ENCODE measurements around the gene CCDC92B.
A peak's percentile ranks its signal among the peaks of the same experiment; 100 is the strongest.

CCDC92B gene

DNA sequence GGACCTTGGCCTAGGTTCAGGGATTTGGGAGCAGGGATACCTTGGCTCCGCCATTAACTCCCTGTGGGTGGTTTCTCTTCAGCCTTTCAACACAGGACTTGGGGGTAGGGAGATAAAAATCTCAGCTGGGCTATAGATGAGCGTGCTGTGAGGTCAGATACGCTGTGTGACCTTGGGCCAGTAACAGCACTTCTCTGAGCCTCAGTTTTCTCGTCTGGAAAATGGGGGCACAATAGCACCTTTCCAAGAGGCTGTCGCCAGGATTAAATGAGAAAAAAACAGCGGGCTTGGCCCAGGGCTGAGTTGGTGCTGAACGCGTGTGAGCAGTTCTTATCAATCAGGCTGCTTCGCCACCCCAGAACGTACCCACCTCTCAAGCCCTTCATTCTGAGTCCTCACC, 17.6 kb downstream of the CCDC92B start:
- Histone ChIP-seq H3K4me3 (ENCODE audit: low read length in 2 of 2) (no peak overlapping the region), H4K8ac (ENCODE audit: low read depth, low read length) (no peak overlapping the region)
- WGBS, 2 donors (ENCODE audit: extremely low coverage in 2 of 2, insufficient read length in 2 of 2, insufficient replicate concordance in 1 of 2), result no CpG with 5 or more reads among the region's 10 CpGs

DNA sequence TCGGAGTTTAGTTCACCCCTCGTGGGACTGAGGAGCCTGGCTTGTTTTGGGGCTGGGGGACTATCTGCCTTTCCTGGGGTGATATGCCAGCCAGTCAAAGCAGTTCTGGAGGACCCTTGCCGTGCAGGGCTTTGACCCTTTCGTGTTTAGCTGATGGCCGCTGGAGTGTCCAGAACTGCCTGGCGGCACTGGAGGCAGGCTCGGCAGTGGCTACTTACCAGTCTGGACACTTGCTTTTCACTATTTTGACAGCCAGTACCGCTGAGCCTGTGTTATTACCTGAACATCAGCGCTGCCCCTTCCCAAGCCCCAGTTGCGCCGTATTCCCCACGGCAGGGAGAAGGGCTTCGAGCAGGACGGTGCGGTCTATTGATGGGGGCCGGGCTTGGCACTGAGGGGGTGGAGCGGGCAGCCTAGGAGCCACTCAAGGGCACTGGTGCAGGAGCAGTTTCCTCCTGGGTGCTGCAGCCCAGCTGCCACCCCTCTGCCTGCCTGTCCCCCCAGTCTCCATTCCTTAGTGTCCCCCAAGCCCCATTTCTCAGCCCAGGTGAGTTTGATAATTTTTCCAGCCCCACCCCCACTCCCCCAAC, 18.6 kb downstream of the CCDC92B start:
- H3K4me1 ChIP-seq (ENCODE audit: control insufficient read depth in 2 of 2, insufficient read depth in 1 of 2, low read depth in 1 of 2, low read length in 2 of 2), result no peaks in the 10 kb centered on the region
- DNase-seq (ENCODE audit: low spot score), result no peak
- H3K14ac ChIP-seq (ENCODE audit: low read length), result peak overlapping the region; percentile 32
- no peak overlapping the region for H3K4ac ChIP-seq (ENCODE audit: low read length)
- H2BK15ac ChIP-seq (ENCODE audit: low read length), result peak overlapping the region; percentile 54
- no peak overlapping the region for H2AFZ ChIP-seq (ENCODE audit: low read length)
- no peaks in the 10 kb centered on the region for H3K36me3 ChIP-seq (replicated peaks in 1 of 2; ENCODE audit: control insufficient read depth in 2 of 2, insufficient read depth in 2 of 2, low read length in 2 of 2)
- no peak overlapping the region for H3K4me2 ChIP-seq (ENCODE audit: insufficient read depth, low read length, poor library complexity, severe bottlenecking)
- H3K27ac ChIP-seq (replicated peaks; ENCODE audit: low read length), result no peak overlapping the region
- H2BK12ac ChIP-seq (ENCODE audit: low read length), result no peak overlapping the region
- peak overlapping the region; percentile 68 for H2BK120ac ChIP-seq (ENCODE audit: low read depth, low read length)
- H3K18ac ChIP-seq (ENCODE audit: low read length), result peak overlapping the region; percentile 85
- no peak overlapping the region for H4K8ac ChIP-seq (ENCODE audit: low read depth, low read length)
- no peaks in the 10 kb centered on the region for H3K9me3 ChIP-seq (replicated peaks in 1 of 2; ENCODE audit: control insufficient read depth in 2 of 2, insufficient read depth in 1 of 2, low read depth in 1 of 2, low read length in 2 of 2)
- H2BK5ac ChIP-seq (ENCODE audit: low read length), result peak overlapping the region; percentile 34
- WGBS, 2 donors (ENCODE audit: extremely low coverage in 2 of 2, insufficient read length in 2 of 2, insufficient replicate concordance in 1 of 2), result no CpG with 5 or more reads among the region's 17 CpGs
- peak overlapping the region; percentile 59 for H2AK5ac ChIP-seq (ENCODE audit: low read depth, low read length)
- H3K9ac ChIP-seq (ENCODE audit: low read depth, low read length, poor library complexity), result no peak overlapping the region
- H3K4me3 ChIP-seq (ENCODE audit: low read length in 2 of 2), result no peak overlapping the region
- no peaks in the 10 kb centered on the region for H3K79me1 ChIP-seq (ENCODE audit: low read depth, low read length)
- peaks cover 0 to 6% (median 0%) of the 10 kb centered on the region in 3 experiments for H3K27me3 ChIP-seq (ENCODE audit: control insufficient read depth in 3 of 3, insufficient read depth in 3 of 3, low read depth in 1 of 3, low read length in 3 of 3)
- peak overlapping the region; percentile 63 for H3K23ac ChIP-seq (ENCODE audit: low read depth, low read length, poor library complexity)
- H4K91ac ChIP-seq (ENCODE audit: low read depth, low read length, poor library complexity), result no peak overlapping the region

More for the DNA sequence above, 17.6 kb downstream of the CCDC92B start:
- Histone ChIP-seq H3K79me1 (ENCODE audit: low read depth, low read length) (no peaks in the 10 kb centered on the region), H3K4ac (ENCODE audit: low read length) (no peak overlapping the region), H3K14ac (ENCODE audit: low read length) (no peak overlapping the region), H3K27me3 (ENCODE audit: control insufficient read depth in 3 of 3, insufficient read depth in 3 of 3, low read depth in 1 of 3, low read length in 3 of 3) (peaks cover 0 to 6% (median 0%) of the 10 kb centered on the region in 3 experiments), H3K27ac (replicated peaks; ENCODE audit: low read length) (no peak overlapping the region), H2BK120ac (ENCODE audit: low read depth, low read length) (no peak overlapping the region), H2AK5ac (ENCODE audit: low read depth, low read length) (no peak overlapping the region), H4K91ac (ENCODE audit: low read depth, low read length, poor library complexity) (no peak overlapping the region), H3K4me1 (ENCODE audit: control insufficient read depth in 2 of 2, insufficient read depth in 1 of 2, low read depth in 1 of 2, low read length in 2 of 2) (no peaks in the 10 kb centered on the region), H3K9ac (ENCODE audit: low read depth, low read length, poor library complexity) (no peak overlapping the region), H2BK12ac (ENCODE audit: low read length) (no peak overlapping the region), H3K36me3 (replicated peaks in 1 of 2; ENCODE audit: control insufficient read depth in 2 of 2, insufficient read depth in 2 of 2, low read length in 2 of 2) (no peaks in the 10 kb centered on the region), H2BK15ac (ENCODE audit: low read length) (no peak overlapping the region), H2BK5ac (ENCODE audit: low read length) (peak overlapping the region; percentile 34), H3K4me2 (ENCODE audit: insufficient read depth, low read length, poor library complexity, severe bottlenecking) (no peak overlapping the region), H3K9me3 (replicated peaks in 1 of 2; ENCODE audit: control insufficient read depth in 2 of 2, insufficient read depth in 1 of 2, low read depth in 1 of 2, low read length in 2 of 2) (no peaks in the 10 kb centered on the region), H3K23ac (ENCODE audit: low read depth, low read length, poor library complexity) (no peak overlapping the region), H3K18ac (ENCODE audit: low read length) (no peak overlapping the region), H2AFZ (ENCODE audit: low read length) (no peak overlapping the region)
- no peak for DNase-seq (ENCODE audit: low spot score)

DNA sequence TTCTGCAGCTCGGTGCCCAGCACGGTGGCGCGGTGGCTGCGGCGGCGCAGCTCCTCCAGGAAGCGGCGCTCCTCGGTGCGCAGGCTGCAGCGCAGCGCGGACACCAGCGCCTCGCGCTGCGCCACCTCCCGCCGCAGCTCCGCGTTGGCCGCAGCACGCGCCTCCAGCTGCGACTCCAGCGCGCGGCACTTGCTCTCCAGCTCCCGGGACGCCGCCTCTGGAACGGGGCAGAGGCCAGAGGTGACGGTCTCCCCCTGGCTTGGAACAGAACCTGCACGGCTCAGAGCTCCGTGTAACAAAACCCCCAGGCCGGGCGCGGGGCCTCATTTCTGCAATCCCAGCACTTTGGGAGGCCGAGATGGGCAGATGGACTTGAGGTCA, 24.7 kb downstream of the CCDC92B start:
- WGBS, 2 donors (ENCODE audit: extremely low coverage in 2 of 2, insufficient read length in 2 of 2, insufficient replicate concordance in 1 of 2), result no CpG with 5 or more reads among the region's 40 CpGs
- no peak overlapping the region for H3K27ac ChIP-seq (replicated peaks; ENCODE audit: low read length)
- H2BK5ac ChIP-seq (ENCODE audit: low read length), result no peak overlapping the region
- H3K4me1 ChIP-seq (ENCODE audit: control insufficient read depth in 2 of 2, insufficient read depth in 1 of 2, low read depth in 1 of 2, low read length in 2 of 2), result peaks cover 0 to 3% of the 10 kb centered on the region in 2 donors
- DNase-seq (ENCODE audit: low spot score), result peak; percentile 49
- H3K23ac ChIP-seq (ENCODE audit: low read depth, low read length, poor library complexity), result peak overlapping the region; percentile 58
- peak overlapping the region; percentile 79 for H2AFZ ChIP-seq (ENCODE audit: low read length)
- H3K36me3 ChIP-seq (replicated peaks in 1 of 2; ENCODE audit: control insufficient read depth in 2 of 2, insufficient read depth in 2 of 2, low read length in 2 of 2), result no peaks in the 10 kb centered on the region
- H3K4me2 ChIP-seq (ENCODE audit: insufficient read depth, low read length, poor library complexity, severe bottlenecking), result peak overlapping the region; percentile 67
- H2BK12ac ChIP-seq (ENCODE audit: low read length), result no peak overlapping the region
- peak overlapping the region; percentile 26 for H2BK15ac ChIP-seq (ENCODE audit: low read length)
- no peak overlapping the region for H4K91ac ChIP-seq (ENCODE audit: low read depth, low read length, poor library complexity)
- no peaks in the 10 kb centered on the region for H3K9me3 ChIP-seq (replicated peaks in 1 of 2; ENCODE audit: control insufficient read depth in 2 of 2, insufficient read depth in 1 of 2, low read depth in 1 of 2, low read length in 2 of 2)
- H2AK5ac ChIP-seq (ENCODE audit: low read depth, low read length), result no peak overlapping the region
- no peak overlapping the region for H3K4ac ChIP-seq (ENCODE audit: low read length)
- no peak overlapping the region for H2BK120ac ChIP-seq (ENCODE audit: low read depth, low read length)
- peak overlapping the region in 1 of 2 donors; percentile 73 for H3K4me3 ChIP-seq (ENCODE audit: low read length in 2 of 2)
- H4K8ac ChIP-seq (ENCODE audit: low read depth, low read length), result no peak overlapping the region
- peak overlapping the region; percentile 83 for H3K9ac ChIP-seq (ENCODE audit: low read depth, low read length, poor library complexity)
- H3K27me3 ChIP-seq (ENCODE audit: control insufficient read depth in 3 of 3, insufficient read depth in 3 of 3, low read depth in 1 of 3, low read length in 3 of 3), result peaks cover 4 to 52% (median 29%) of the 10 kb centered on the region in 3 experiments
- H3K14ac ChIP-seq (ENCODE audit: low read length), result no peak overlapping the region
- H3K79me1 ChIP-seq (ENCODE audit: low read depth, low read length), result no peaks in the 10 kb centered on the region
- peak overlapping the region; percentile 74 for H3K18ac ChIP-seq (ENCODE audit: low read length)

DNA sequence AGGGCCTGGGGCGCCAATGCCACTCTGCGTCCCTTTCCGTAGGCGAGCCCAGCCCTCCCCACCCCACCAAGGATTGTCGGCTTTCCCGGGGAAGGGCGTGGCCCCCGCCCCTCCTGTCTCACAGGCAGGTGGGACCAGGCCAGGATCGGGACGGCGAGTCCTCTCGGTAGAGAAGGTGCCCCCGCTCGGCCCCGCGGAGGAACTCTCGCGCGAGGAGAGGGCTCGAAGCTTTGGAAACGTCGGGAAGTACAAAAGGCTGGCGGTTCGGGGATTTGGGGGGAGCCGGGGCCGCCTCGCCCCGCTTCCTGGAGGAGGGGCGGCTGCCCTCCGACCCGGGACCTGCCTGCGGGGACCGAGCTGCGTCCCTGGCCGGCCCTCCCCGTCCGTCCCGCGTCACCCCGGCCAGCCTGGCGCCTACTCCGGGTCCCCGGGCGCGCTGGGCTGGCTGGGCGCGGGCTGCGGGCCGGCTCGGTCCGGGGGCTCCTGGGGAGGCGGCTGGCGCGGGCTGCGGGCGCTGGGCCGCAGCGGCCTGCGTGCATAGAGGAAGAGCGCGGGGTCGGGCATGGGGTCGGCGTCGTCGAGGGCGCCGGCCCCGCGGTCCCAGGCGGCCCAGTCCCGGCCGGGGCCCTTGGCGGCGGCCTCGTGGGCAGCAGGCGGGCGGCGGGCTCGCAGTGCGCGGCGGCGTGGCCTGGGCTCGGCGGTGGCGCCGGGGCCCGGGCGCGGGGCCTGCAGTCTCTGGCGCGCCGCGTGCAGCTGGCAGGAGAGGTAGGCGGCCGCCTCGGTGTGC, 25.3 kb downstream of the CCDC92B start:
- Histone ChIP-seq H3K14ac (ENCODE audit: low read length) (no peak overlapping the region), H2AK5ac (ENCODE audit: low read depth, low read length) (peak overlapping the region; percentile 69), H3K4me2 (ENCODE audit: insufficient read depth, low read length, poor library complexity, severe bottlenecking) (peak overlapping the region; percentile 67), H3K27me3 (ENCODE audit: control insufficient read depth in 3 of 3, insufficient read depth in 3 of 3, low read depth in 1 of 3, low read length in 3 of 3) (peaks cover 4 to 56% (median 29%) of the 10 kb centered on the region in 3 experiments), H3K27ac (replicated peaks; ENCODE audit: low read length) (no peak overlapping the region), H2BK15ac (ENCODE audit: low read length) (peak overlapping the region; percentile 26), H2BK5ac (ENCODE audit: low read length) (no peak overlapping the region), H2BK12ac (ENCODE audit: low read length) (no peak overlapping the region), H3K18ac (ENCODE audit: low read length) (peak overlapping the region; percentile 77), H4K8ac (ENCODE audit: low read depth, low read length) (no peak overlapping the region), H2AFZ (ENCODE audit: low read length) (peak overlapping the region; percentile 79), H3K4me3 (ENCODE audit: low read length in 2 of 2) (peak overlapping the region in 1 of 2 donors; percentile 73), H4K91ac (ENCODE audit: low read depth, low read length, poor library complexity) (no peak overlapping the region), H3K4me1 (ENCODE audit: control insufficient read depth in 2 of 2, insufficient read depth in 1 of 2, low read depth in 1 of 2, low read length in 2 of 2) (peaks cover 0 to 3% of the 10 kb centered on the region in 2 donors), H3K23ac (ENCODE audit: low read depth, low read length, poor library complexity) (peak overlapping the region; percentile 67), H3K36me3 (replicated peaks in 1 of 2; ENCODE audit: control insufficient read depth in 2 of 2, insufficient read depth in 2 of 2, low read length in 2 of 2) (no peaks in the 10 kb centered on the region), H2BK120ac (ENCODE audit: low read depth, low read length) (no peak overlapping the region), H3K79me1 (ENCODE audit: low read depth, low read length) (no peaks in the 10 kb centered on the region), H3K9me3 (replicated peaks in 1 of 2; ENCODE audit: control insufficient read depth in 2 of 2, insufficient read depth in 1 of 2, low read depth in 1 of 2, low read length in 2 of 2) (no peaks in the 10 kb centered on the region), H3K9ac (ENCODE audit: low read depth, low read length, poor library complexity) (peak overlapping the region; percentile 83), H3K4ac (ENCODE audit: low read length) (no peak overlapping the region)
- no CpG with 5 or more reads among the region's 98 CpGs for WGBS, 2 donors (ENCODE audit: extremely low coverage in 2 of 2, insufficient read length in 2 of 2, insufficient replicate concordance in 1 of 2)
- peak; percentile 32 for DNase-seq (ENCODE audit: low spot score)

All from neuronal stem cell (in vitro differentiated cells).